SJSA1 (cell line): ENCODE data around the gene OMP. TPM values are rescaled to one million over a fixed set of nuclear protein-coding genes. Genes with fewer than 3 reads are reported as not detected.

Experiments
- DNase-seq, 2 experiments: peaks; one replicate each; pipeline ENCODE4 v3.0.0-alpha.2; 2015 to 2020; ENCODE audit warnings: low spot score in 2 of 2, low read depth in 1 of 2
- H3K27ac ChIP-seq: fragments of 250-450 bp; sonication (Bioruptor Pico); 2 replicates; pipeline ENCODE4 v1.5.1; 2020; ENCODE audit warnings: mild to moderate bottlenecking, moderate library complexity
- H3K27me3 ChIP-seq: fragments of 250-450 bp; sonication (Bioruptor Pico); replicated peaks from 2 replicates; pipeline ENCODE4 v1.5.1; 2020; ENCODE audit warnings: mild to moderate bottlenecking, moderate library complexity
- H3K36me3 ChIP-seq: fragments of 250-450 bp; sonication (Bioruptor Pico); 2 replicates; pipeline ENCODE4 v1.5.1; 2020; ENCODE audit warnings: mild to moderate bottlenecking
- H3K4me1 ChIP-seq: fragments of 250-450 bp; sonication (Bioruptor Pico); replicated peaks from 2 replicates; pipeline ENCODE4 v1.6.1; 2021; ENCODE audit warnings: mild to moderate bottlenecking
- H3K4me3 ChIP-seq: fragments of 250-450 bp; sonication (Bioruptor Pico); 2 replicates; pipeline ENCODE4 v1.5.1; 2020; ENCODE audit warnings: mild to moderate bottlenecking
- H3K9me3 ChIP-seq: fragments of 250-450 bp; sonication (Bioruptor Pico); replicated peaks from 2 replicates; pipeline ENCODE4 v1.5.1; 2020; ENCODE audit warnings: mild to moderate bottlenecking
- total RNA-seq: library from RNA; depleted of rRNA; stranded (reverse); fragments of >200 nt; shearing (Covaris generic); gene quantifications from 2 replicates; pipeline ENCODE4 v1.2.3, GENCODE V29; 2014

The OMP gene
- total RNA-seq, 1 experiment from 2014 or later, result not detected

DNA sequence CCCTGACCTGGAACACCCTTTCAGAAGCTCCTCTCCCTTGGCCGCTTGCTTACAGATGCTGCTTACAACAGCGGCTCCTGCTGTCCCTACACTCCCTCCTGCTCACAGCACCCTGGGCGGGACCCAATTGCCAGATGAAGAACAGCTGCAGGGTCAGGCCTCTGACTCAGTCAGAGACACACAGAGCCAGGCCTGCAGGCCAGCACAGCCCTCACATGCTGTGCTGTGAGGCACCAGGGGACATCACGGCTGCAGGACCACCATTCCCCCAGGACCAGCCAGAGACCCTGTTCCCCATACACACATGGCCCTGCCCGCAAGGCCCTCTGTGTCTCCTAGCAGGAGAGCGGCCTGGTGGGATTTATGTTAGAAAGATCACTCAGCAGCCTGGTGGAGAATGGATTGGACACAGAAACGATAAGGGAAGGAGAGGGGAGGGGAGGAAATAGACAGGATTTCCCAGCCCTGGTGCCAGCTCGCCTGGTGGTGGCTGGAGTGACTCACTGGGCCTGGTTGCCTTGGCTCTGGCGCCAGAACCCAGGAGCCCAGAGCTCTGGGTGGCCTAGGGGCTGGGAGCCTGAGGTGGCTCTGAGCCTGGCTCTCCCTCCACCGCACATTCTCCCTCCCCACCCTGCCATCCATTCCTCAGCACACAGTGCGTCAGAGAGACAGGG lies 29.2 kb upstream of the OMP start:
- no peak overlapping the region for H3K4me3 ChIP-seq
- H3K36me3 ChIP-seq, result no peaks in the 10 kb centered on the region
- DNase-seq, result peak; percentile 85 to 90
- H3K4me1 ChIP-seq, result peaks cover 38% of the 10 kb centered on the region
- H3K27ac ChIP-seq, result peak overlapping the region; percentile 93
- H3K9me3 ChIP-seq, result no peaks in the 10 kb centered on the region
- no peaks in the 10 kb centered on the region for H3K27me3 ChIP-seq

- Histone ChIP-seq H3K9me3 (no peaks in the 10 kb centered on the region), H3K27ac (peak overlapping the region; percentile 93), H3K27me3 (no peaks in the 10 kb centered on the region), H3K4me1 (peaks cover 38% of the 10 kb centered on the region), H3K4me3 (no peak overlapping the region), H3K36me3 (no peaks in the 10 kb centered on the region)
- no peak for DNase-seq
These were observed 28.4 kb upstream of the OMP start for GRCh38 chr11:77074205-77074604.

DNA sequence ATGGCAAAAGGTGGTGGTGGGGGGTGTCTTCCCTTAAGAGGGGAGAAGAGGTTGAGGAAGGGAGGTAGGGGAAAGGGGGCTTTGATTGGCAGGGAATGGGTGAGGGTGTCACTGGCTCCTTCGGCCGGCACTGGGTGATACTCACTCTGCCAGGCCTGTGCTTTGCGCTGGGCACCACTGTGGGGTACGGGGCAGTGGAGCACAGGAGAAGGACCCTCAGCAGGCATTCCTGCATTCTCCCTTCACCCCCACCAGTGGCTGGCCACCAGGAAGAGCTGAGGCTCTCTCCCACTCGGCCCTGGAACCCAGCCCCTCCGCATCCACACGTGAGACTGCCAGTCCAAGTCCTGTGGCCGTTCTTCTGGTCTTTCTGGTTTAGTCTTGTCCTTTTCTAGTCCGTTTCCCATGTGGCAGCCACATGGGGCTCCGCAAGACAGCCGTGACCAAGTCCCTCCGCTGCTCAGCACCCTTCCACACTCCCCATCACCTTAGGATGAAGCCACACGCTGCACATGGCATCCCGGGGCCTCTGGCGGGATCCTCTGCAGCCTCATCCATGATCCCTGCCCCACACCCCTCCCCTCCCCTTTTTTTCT lies 27.9 kb upstream of the OMP start:
- Histone ChIP-seq H3K27me3 (no peaks in the 10 kb centered on the region), H3K4me1 (peaks cover 38% of the 10 kb centered on the region), H3K4me3 (no peak overlapping the region), H3K27ac (peak overlapping the region; percentile 93), H3K36me3 (no peaks in the 10 kb centered on the region), H3K9me3 (no peaks in the 10 kb centered on the region)
- DNase-seq, result no peak

- Histone ChIP-seq H3K27ac (no peak overlapping the region), H3K4me3 (no peak overlapping the region), H3K4me1 (peaks cover 38% of the 10 kb centered on the region)
These were observed 27.2 kb upstream of the OMP start for GRCh38 chr11:77075425-77075905.

GRCh38 chr11:77079666-77080065 lies 23.0 kb upstream of the OMP start:
- Histone ChIP-seq H3K27me3 (no peaks in the 10 kb centered on the region), H3K9me3 (no peaks in the 10 kb centered on the region), H3K4me3 (no peak overlapping the region), H3K36me3 (no peaks in the 10 kb centered on the region), H3K4me1 (peaks cover 9% of the 10 kb centered on the region), H3K27ac (no peak overlapping the region)
- DNase-seq, result no peak

More at GRCh38 chr11:77075425-77075905, 27.2 kb upstream of the OMP start:
- H3K9me3 ChIP-seq, result no peaks in the 10 kb centered on the region
- no peaks in the 10 kb centered on the region for H3K27me3 ChIP-seq
- no peak for DNase-seq
- no peaks in the 10 kb centered on the region for H3K36me3 ChIP-seq

DNA sequence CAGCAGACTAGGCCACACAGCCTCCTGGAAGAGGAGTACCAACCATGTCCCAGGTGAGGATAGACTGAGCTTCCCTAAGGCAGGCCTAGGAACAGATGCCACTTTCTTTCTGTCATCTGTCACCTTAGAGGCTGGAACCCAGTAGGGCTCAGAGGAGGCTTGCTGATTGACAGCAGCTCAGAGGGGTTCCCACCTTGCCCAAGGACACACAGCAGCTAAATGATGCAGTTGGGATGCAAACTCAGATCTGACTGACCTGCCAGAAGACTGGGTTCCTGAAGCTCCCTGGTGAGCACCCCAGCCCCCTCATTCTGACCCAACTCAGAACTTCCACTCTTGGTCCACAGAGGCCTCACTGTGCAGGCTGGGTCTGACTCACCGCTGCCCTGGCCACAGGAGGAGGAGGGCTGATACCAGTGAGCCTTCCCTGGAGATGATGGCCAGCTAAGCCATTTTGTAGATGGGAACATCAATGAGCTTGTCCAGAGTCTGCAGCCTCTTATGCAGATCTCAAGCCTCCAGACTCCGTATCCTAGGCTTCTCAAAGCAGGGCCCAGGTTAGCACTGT lies 21.9 kb upstream of the OMP start:
- peaks cover 6% of the 10 kb centered on the region for H3K4me1 ChIP-seq
- H3K4me3 ChIP-seq, result no peak overlapping the region
- no peaks in the 10 kb centered on the region for H3K9me3 ChIP-seq
- no peak for DNase-seq
- H3K27me3 ChIP-seq, result no peaks in the 10 kb centered on the region
- no peak overlapping the region for H3K27ac ChIP-seq
- 0 out of 2 replicates have a peak, but pooled peaks cover 2% of the 10 kb centered on the region for H3K36me3 ChIP-seq

DNA sequence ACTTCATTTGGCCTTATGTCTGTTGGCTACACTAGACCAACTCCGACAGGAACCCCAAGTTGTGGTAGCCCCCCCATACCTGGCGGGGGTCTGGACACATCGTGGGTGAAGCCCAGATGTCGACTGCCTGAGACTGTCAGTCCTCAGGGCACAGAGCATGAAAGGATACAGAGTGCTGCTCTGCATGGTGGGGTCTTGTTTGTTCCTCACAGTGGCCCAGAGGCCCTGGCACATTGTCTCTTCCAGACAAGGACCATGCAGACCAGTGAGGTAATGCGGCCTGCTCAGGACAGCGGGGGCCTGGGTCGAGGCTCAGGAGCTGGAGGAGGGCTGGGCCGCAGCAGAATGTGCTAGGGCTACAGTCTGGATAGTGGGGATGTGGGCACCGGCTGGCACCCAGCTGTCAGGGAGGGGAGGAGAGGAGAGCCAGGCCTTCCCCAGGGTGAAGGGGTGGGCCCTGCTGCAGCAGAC lies 21.2 kb upstream of the OMP start:
- Histone ChIP-seq H3K4me3 (no peak overlapping the region), H3K36me3 (0 out of 2 replicates have a peak, but pooled peaks cover 2% of the 10 kb centered on the region), H3K27me3 (no peaks in the 10 kb centered on the region), H3K4me1 (peaks cover 6% of the 10 kb centered on the region), H3K27ac (no peak overlapping the region), H3K9me3 (no peaks in the 10 kb centered on the region)
- no peak for DNase-seq

- 0 out of 2 replicates have a peak, but pooled peaks cover 2% of the 10 kb centered on the region for H3K36me3 ChIP-seq
- H3K4me3 ChIP-seq, result no peak overlapping the region
- H3K27ac ChIP-seq, result no peak overlapping the region
- DNase-seq, result no peak
- H3K9me3 ChIP-seq, result no peaks in the 10 kb centered on the region
- H3K27me3 ChIP-seq, result no peaks in the 10 kb centered on the region
- peaks cover 6% of the 10 kb centered on the region for H3K4me1 ChIP-seq
These were observed 20.4 kb upstream of the OMP start for GRCh38 chr11:77081976-77082836.

- no peaks in the 10 kb centered on the region for H3K27me3 ChIP-seq
- no peak overlapping the region for H3K4me3 ChIP-seq
- H3K36me3 ChIP-seq, result 0 out of 2 replicates have a peak, but pooled peaks cover 2% of the 10 kb centered on the region
- no peak overlapping the region for H3K27ac ChIP-seq
- peaks cover 6% of the 10 kb centered on the region for H3K4me1 ChIP-seq
- no peaks in the 10 kb centered on the region for H3K9me3 ChIP-seq
- no peak for DNase-seq
These were observed 19.6 kb upstream of the OMP start for GRCh38 chr11:77082838-77083565.

- H3K9me3 ChIP-seq, result no peaks in the 10 kb centered on the region
- no peak overlapping the region for H3K27ac ChIP-seq
- H3K4me3 ChIP-seq, result no peak overlapping the region
- DNase-seq, result no peak
- peaks cover 6% of the 10 kb centered on the region for H3K4me1 ChIP-seq
- no peaks in the 10 kb centered on the region for H3K27me3 ChIP-seq
- 0 out of 2 replicates have a peak, but pooled peaks cover 2% of the 10 kb centered on the region for H3K36me3 ChIP-seq
These were observed 18.9 kb upstream of the OMP start for GRCh38 chr11:77083566-77084245.

- no peaks in the 10 kb centered on the region for H3K9me3 ChIP-seq
- H3K27me3 ChIP-seq, result no peaks in the 10 kb centered on the region
- H3K36me3 ChIP-seq, result 0 out of 2 replicates have a peak, but pooled peaks cover 2% of the 10 kb centered on the region
- peaks cover 6% of the 10 kb centered on the region for H3K4me1 ChIP-seq
- no peak overlapping the region for H3K27ac ChIP-seq
- no peak for DNase-seq
- no peak overlapping the region for H3K4me3 ChIP-seq
These were observed 18.0 kb upstream of the OMP start for GRCh38 chr11:77084581-77085191.

GRCh38 chr11:77085652-77086051 lies 17.0 kb upstream of the OMP start:
- H3K9me3 ChIP-seq, result no peaks in the 10 kb centered on the region
- H3K36me3 ChIP-seq, result 0 out of 2 replicates have a peak, but pooled peaks cover 2% of the 10 kb centered on the region
- no peak for DNase-seq
- no peaks in the 10 kb centered on the region for H3K27me3 ChIP-seq
- H3K4me1 ChIP-seq, result peaks cover 6% of the 10 kb centered on the region
- H3K4me3 ChIP-seq, result no peak overlapping the region
- H3K27ac ChIP-seq, result no peak overlapping the region
